Left cardiac atrium (tissue), 4 donors: ENCODE results near the gene DOLK. TPM values are rescaled to one million over a fixed set of nuclear protein-coding genes. Genes with fewer than 3 reads are reported as not detected.

ENCODE experiments used
- ATAC-seq, 2 donors: fragments of 200-7000 bp; cut with Tn5 transposase; one replicate each; pipeline ENCODE4 v1.9.1; 2020; ENCODE audit warnings: mild to moderate bottlenecking in 2 of 2, moderate library complexity in 2 of 2
- DNase-seq: peaks from one replicate; pipeline ENCODE4 v3.0.0-alpha.2; 2020
- intact Hi-C, 2 donors: fragments of 100-400 bp; cut with DNase I; formaldehyde crosslinking; loops; one replicate each; pipeline versions ENCODE4 v1.14.1 to v1.15.1; 2022 to 2023
- total RNA-seq, 2 donors: library from RNA; stranded (reverse); fragmentation: NEBNext Ultra II Directional; extraction: Animal tissue kit (Norgen Biotek cat#: 25700); gene quantifications; one replicate each; pipeline ENCODE4 v1.2.1, GENCODE V29; 2021
- donor health status: DM: no; HTN: yes; CAD: no.
- donor health status: DM: no; HTN: yes; CAD: no; lungs with severe emphysema.
- donor health status: DM: yes; HTN: yes; CAD: no.
- donor health status: Dilated cardiomyopathy.

Gene DOLK
- total RNA-seq, 2 donors from 2014 or later: 9.3 to 11.3 TPM

GRCh38 chr9:128937310-128938165 lies 9.9 kb downstream of the DOLK start:
- DNase-seq (no peak), ATAC-seq (no peak)
- intact Hi-C loops: no loop called here

GRCh38 chr9:128936171-128936865 lies 11.1 kb downstream of the DOLK start:
- DNase-seq (no peak), ATAC-seq (no peak)
- intact Hi-C loops: no loop called here

- intact Hi-C loops: no loop called here
- no peak for ATAC-seq
- no peak for DNase-seq
Observed at GRCh38 chr9:128933731-128934130, 13.7 kb downstream of the DOLK start.

- DNase-seq: no peak
- intact Hi-C loops: loop anchor here (2.0 to 5.0 kb wide), 2 partner anchors 47 to 65 kb away; partner anchors contain the start of genes KYAT1 (in 1 of the 2) and LRRC8A (in 1 of the 2)
- ATAC-seq: no peak
Observed at GRCh38 chr9:128929560-128929959, 17.8 kb downstream of the DOLK start.

GRCh38 chr9:128928624-128929023 lies 18.8 kb downstream of the DOLK start:
- no peak for ATAC-seq
- no peak for DNase-seq

GRCh38 chr9:128927731-128928411 lies 19.5 kb downstream of the DOLK start:
- DNase-seq (peak; percentile 49), ATAC-seq (peak; percentile 71 to 83)
- intact Hi-C loops: loop anchor here (1.0 to 5.0 kb wide), 3 partner anchors 46 to 65 kb away; partner anchors contain the start of genes KYAT1 (in 1 of the 2) and LRRC8A (in 1 of the 2)

More at GRCh38 chr9:128928624-128929023, 18.8 kb downstream of the DOLK start:
- intact Hi-C loops: loop anchor here (1.0 to 5.0 kb wide), 3 partner anchors 46 to 65 kb away; partner anchors contain the start of genes KYAT1 (in 1 of the 2) and LRRC8A (in 1 of the 2)

- DNase-seq: no peak
- intact Hi-C loops: no loop called here
- ATAC-seq: no peak
Observed at GRCh38 chr9:128923493-128923883, 23.9 kb downstream of the DOLK start.

- intact Hi-C loops: no loop called here
- DNase-seq (peak; percentile 65), ATAC-seq (peak; percentile 82 to 85)
Observed at GRCh38 chr9:128921881-128922763, 25.3 kb downstream of the DOLK start.

- DNase-seq: peak; percentile 79
- ATAC-seq: peak; percentile 46 to 49
- intact Hi-C loops: no loop called here
Observed at GRCh38 chr9:128920381-128921058, 26.9 kb downstream of the DOLK start, which contains the start of gene PHYHD1. PHYHD1 (plus strand) TSS chr9:128920982; CDS start chr9:128922324, 1,342 bp downstream.

- no peak for ATAC-seq
- intact Hi-C loops: loop anchor here in 1 of 2 donors (5.0 kb wide), 1 partner anchor 37 kb away; the partner anchor contains the start of genes KYAT1 and LRRC8A
- DNase-seq: no peak
Observed at GRCh38 chr9:128919402-128920089, 27.9 kb downstream of the DOLK start.

- no peak for ATAC-seq
- intact Hi-C loops: loop anchor here in 1 of 2 donors (5.0 kb wide), 1 partner anchor 37 kb away; the partner anchor contains the start of genes KYAT1 and LRRC8A
Observed at GRCh38 chr9:128918921-128919320, 28.5 kb downstream of the DOLK start.

GRCh38 chr9:128917151-128917849 lies 30.1 kb downstream of the DOLK start:
- intact Hi-C loops: loop anchor here in 1 of 2 donors (5.0 kb wide), 1 partner anchor 35 kb away; the partner anchor contains the start of genes KYAT1 and LRRC8A
- DNase-seq (peak; percentile 88), ATAC-seq (peak; percentile 47 to 61)

More at GRCh38 chr9:128918921-128919320, 28.5 kb downstream of the DOLK start:
- DNase-seq: no peak

GRCh38 chr9:128916745-128917144 lies 30.7 kb downstream of the DOLK start:
- ATAC-seq: no peak
- no peak for DNase-seq
- intact Hi-C loops: loop anchor here in 1 of 2 donors (5.0 kb wide), 1 partner anchor 34 kb away; the partner anchor contains the start of genes KYAT1 and LRRC8A

GRCh38 chr9:128916204-128916603 lies 31.2 kb downstream of the DOLK start:
- intact Hi-C loops: loop anchor here in 1 of 2 donors (5.0 kb wide), 1 partner anchor 34 kb away; the partner anchor contains the start of genes KYAT1 and LRRC8A
- peak; percentile 54 for DNase-seq
- peak; percentile 14 to 17 for ATAC-seq

- intact Hi-C loops: no loop called here
Observed at GRCh38 chr9:128913995-128914772, 33.2 kb downstream of the DOLK start.

More at GRCh38 chr9:128913995-128914772, 33.2 kb downstream of the DOLK start:
- DNase-seq: no peak
- no peak for ATAC-seq
